Testis (tissue), 2 donors: ENCODE results near the gene ADCY9.

Source experiments
- POLR2A ChIP-seq: fragments of 450-650 bp; IDR thresholded peaks from one replicate; pipeline ENCODE4 v1.6.1; 2017; ENCODE audit warnings: antibody characterized with exemption, mild to moderate bottlenecking, moderate library complexity
- TF ChIP-seq, protein P1 (sequence below), 3 experiments: fragments of 450-650 bp in 2 of 3; fragments of 200-600 bp in 1 of 3; sonication (generic) in 1 of 3; IDR thresholded peaks; one replicate each; pipeline ENCODE4 v1.5.1; 2016 to 2019; ENCODE audit warnings: antibody characterized with exemption in 3 of 3, mild to moderate bottlenecking in 2 of 3, moderate library complexity in 1 of 3

DNA sequence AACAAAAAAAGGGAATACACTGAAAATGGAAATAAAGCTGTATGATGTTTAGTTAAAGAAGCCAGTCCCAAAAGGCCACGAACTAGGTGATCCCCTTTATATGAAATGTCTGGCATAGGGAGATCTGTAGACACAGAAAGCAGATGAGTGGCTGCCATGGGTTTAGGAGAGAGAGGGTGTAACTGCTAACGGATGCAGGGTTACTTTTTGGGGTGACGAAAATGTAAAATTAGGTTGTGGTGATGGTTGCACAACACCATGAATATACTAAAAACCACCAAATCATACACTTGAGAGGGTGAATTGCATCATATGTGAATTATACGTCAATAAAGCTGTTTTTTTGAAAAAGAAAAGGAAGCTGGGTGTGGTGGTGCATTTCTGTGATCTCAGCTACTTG, 99.6 kb downstream of the ADCY9 start:
- TF ChIP-seq POLR2A: no peak
- TF ChIP-seq, protein P1, sequence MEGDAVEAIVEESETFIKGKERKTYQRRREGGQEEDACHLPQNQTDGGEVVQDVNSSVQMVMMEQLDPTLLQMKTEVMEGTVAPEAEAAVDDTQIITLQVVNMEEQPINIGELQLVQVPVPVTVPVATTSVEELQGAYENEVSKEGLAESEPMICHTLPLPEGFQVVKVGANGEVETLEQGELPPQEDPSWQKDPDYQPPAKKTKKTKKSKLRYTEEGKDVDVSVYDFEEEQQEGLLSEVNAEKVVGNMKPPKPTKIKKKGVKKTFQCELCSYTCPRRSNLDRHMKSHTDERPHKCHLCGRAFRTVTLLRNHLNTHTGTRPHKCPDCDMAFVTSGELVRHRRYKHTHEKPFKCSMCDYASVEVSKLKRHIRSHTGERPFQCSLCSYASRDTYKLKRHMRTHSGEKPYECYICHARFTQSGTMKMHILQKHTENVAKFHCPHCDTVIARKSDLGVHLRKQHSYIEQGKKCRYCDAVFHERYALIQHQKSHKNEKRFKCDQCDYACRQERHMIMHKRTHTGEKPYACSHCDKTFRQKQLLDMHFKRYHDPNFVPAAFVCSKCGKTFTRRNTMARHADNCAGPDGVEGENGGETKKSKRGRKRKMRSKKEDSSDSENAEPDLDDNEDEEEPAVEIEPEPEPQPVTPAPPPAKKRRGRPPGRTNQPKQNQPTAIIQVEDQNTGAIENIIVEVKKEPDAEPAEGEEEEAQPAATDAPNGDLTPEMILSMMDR (IDR thresholded peaks at IDR 0.05): no peak
